Common myeloid progenitor, CD34-positive (primary cell): ENCODE results near the gene THRB.

ENCODE experiments used
- CTCF ChIA-PET: fragments of 350-600 bp; sonication (Branson Sonifier 250); formaldehyde crosslinking; loops from one replicate; lab custom pipeline; 2021; ENCODE audit warnings: antibody characterized with exemption; lab: Charles Lee
- POLR2A ChIA-PET: fragments of 350-600 bp; sonication (Branson Sonifier 250); formaldehyde crosslinking; loops from one replicate; lab custom pipeline; 2021; ENCODE audit warnings: antibody characterized with exemption; lab: Charles Lee
- DNase-seq, 3 donors: peaks; one replicate each; pipeline versions ENCODE4 v3.0.0 to v3.0.0-alpha.2; 2013
- H3K27ac ChIP-seq, 2 experiments: 1 replicate in 1 of 2; 2 replicates in 1 of 2; pipeline ENCODE4 v1.7.0; 2013; ENCODE audit warnings: inconsistent platforms in 2 of 2, low read length in 2 of 2, mild to moderate bottlenecking in 2 of 2, low read depth in 1 of 2, moderate library complexity in 1 of 2; ENCODE audit not compliant: severe bottlenecking in 2 of 2, insufficient read depth in 1 of 2, poor library complexity in 1 of 2
- H3K27me3 ChIP-seq, 5 experiments: replicated peaks in 2 of 5; 1 replicate in 3 of 5; 2 replicates in 2 of 5; pipeline versions ENCODE4 v1.6.1 to v1.7.0; 2013; ENCODE audit warnings: low read length in 4 of 5, mild to moderate bottlenecking in 2 of 5, moderate library complexity in 2 of 5, inconsistent platforms in 1 of 5; ENCODE audit not compliant: insufficient read depth in 5 of 5, control insufficient read depth in 4 of 5
- H3K36me3 ChIP-seq, 4 experiments: 1 replicate in 2 of 4; 2 replicates in 2 of 4; pipeline versions ENCODE4 v1.6.1 to v1.7.0; 2013; ENCODE audit warnings: low read length in 3 of 4, control low read depth in 1 of 4, mild to moderate bottlenecking in 1 of 4; ENCODE audit not compliant: control insufficient read depth in 4 of 4, insufficient read depth in 4 of 4
- H3K4me1 ChIP-seq, 4 experiments: 1 replicate in 3 of 4; 2 replicates in 1 of 4; pipeline versions ENCODE4 v1.6.1 to v1.7.1; 2013; ENCODE audit warnings: low read length in 3 of 4, mild to moderate bottlenecking in 3 of 4, control low read depth in 1 of 4, inconsistent platforms in 1 of 4, moderate library complexity in 1 of 4; ENCODE audit not compliant: control insufficient read depth in 4 of 4, insufficient read depth in 4 of 4; ENCODE audit errors: control extremely low read depth in 1 of 4
- H3K4me3 ChIP-seq, 7 experiments: 1 replicate in 4 of 7; 2 replicates in 3 of 7; pipeline versions ENCODE4 v1.5.1 to v1.7.0; 2013; ENCODE audit warnings: mild to moderate bottlenecking in 7 of 7, low read length in 6 of 7, moderate library complexity in 6 of 7, inconsistent platforms in 2 of 7, low read depth in 2 of 7, control low read depth in 1 of 7; ENCODE audit not compliant: insufficient read depth in 4 of 7, control insufficient read depth in 1 of 7; ENCODE audit errors: extremely low read depth in 1 of 7
- H3K9me3 ChIP-seq, 5 experiments: 1 replicate in 4 of 5; 2 replicates in 1 of 5; pipeline versions ENCODE4 v1.6.1 to v1.7.1; 2013; ENCODE audit warnings: low read length in 4 of 5, mild to moderate bottlenecking in 2 of 5, inconsistent platforms in 1 of 5, low read depth in 1 of 5, moderate library complexity in 1 of 5; ENCODE audit not compliant: control insufficient read depth in 4 of 5, insufficient read depth in 2 of 5; ENCODE audit errors: control extremely low read depth in 1 of 5
- WGBS: methylation state at CpG from one replicate; pipeline ENCODE4 v1.1.5; 2013; ENCODE audit not compliant: insufficient coverage; 5-methylcytosine and 5-hydroxymethylcytosine counted together

Gene THRB

GRCh38 chr3:24235121-24235520 is 259.5 kb downstream of the THRB start:
- H3K4me3 ChIP-seq: no peak overlapping the region
- peaks cover 0 to 7% (median 2%) of the 10 kb centered on the region in 4 experiments for H3K4me1 ChIP-seq
- peak in 1 of 3 donors; percentile 23 for DNase-seq
- CTCF ChIA-PET: interaction anchor here (1.1 to 2.9 kb wide), 5 partner anchors 10 to 235 kb away, joined by 4 to 14 read pairs (median 7); no protein-coding TSS in a partner anchor
- no peaks in the 10 kb centered on the region for H3K27me3 ChIP-seq
- no peak overlapping the region for H3K27ac ChIP-seq
- WGBS: 100% methylated on average over 3 of the region's 3 CpGs
- no peaks in the 10 kb centered on the region for H3K36me3 ChIP-seq
- POLR2A ChIA-PET: no interaction called here
- H3K9me3 ChIP-seq: no peaks in the 10 kb centered on the region

GRCh38 chr3:24232784-24233183 is 261.9 kb downstream of the THRB start:
- 88% methylated on average over 1 of the region's 1 CpG for WGBS
- no peak for DNase-seq
- Histone ChIP-seq H3K27me3 (no peaks in the 10 kb centered on the region), H3K4me3 (no peak overlapping the region), H3K4me1 (peaks cover 0 to 5% (median 2%) of the 10 kb centered on the region in 4 experiments), H3K9me3 (no peaks in the 10 kb centered on the region), H3K36me3 (no peaks in the 10 kb centered on the region), H3K27ac (no peak overlapping the region)
- CTCF ChIA-PET: interaction anchor here (1.2 kb wide), 1 partner anchor 47 kb away, joined by 3 read pairs; no protein-coding TSS in a partner anchor
- POLR2A ChIA-PET: no interaction called here

DNA sequence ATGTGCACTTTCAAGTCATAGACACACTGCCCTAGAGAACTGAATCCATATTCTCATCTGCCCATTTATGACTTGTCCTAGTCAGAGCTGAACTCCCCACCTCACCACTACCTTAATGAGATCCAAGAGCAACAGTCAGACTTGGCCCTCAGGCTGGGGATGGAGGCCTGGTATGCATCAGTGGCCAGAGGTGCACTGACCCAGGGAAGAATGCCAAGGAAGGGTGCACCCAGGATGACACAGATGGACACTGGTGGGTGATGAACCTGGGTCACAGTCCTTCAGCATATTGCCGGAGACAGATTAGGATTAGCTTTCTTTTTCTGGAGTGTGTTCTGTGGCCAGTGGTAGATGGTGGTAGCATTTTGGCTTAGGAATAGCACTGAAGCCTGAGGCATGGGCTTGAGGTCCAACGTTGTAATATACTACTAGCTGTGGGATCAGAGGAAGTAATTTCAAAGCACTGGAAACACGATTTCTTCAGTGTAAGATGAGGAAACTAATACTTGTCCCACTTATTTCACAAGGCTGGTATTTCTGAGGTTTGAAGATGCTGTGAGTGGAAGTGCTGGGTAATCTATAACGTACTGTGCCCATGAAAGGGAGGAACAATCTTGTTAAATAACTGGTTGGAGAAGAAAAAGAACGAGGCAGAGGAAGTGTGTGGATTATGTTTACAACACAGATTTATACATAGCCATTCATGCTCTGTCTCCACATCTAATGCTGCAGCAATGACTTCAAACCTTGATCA is 265.0 kb downstream of the THRB start:
- Histone ChIP-seq H3K27ac (no peak overlapping the region), H3K4me1 (peaks cover 0 to 10% (median 5%) of the 10 kb centered on the region in 4 experiments), H3K4me3 (no peak overlapping the region), H3K27me3 (no peaks in the 10 kb centered on the region), H3K36me3 (peaks cover 0 to 5% (median 0%) of the 10 kb centered on the region in 4 experiments), H3K9me3 (no peaks in the 10 kb centered on the region)
- WGBS: 67% methylated on average over 2 of the region's 5 CpGs
- DNase-seq: no peak
- CTCF ChIA-PET: interaction anchor here (1.0 to 1.7 kb wide), 2 partner anchors 8 to 12 kb away, joined by 3 to 5 read pairs; no protein-coding TSS in a partner anchor
- POLR2A ChIA-PET: no interaction called here

- no peaks in the 10 kb centered on the region for H3K9me3 ChIP-seq
- H3K27ac ChIP-seq: no peak overlapping the region
- 89% methylated on average over 1 of the region's 3 CpGs for WGBS
- H3K4me3 ChIP-seq: no peak overlapping the region
- DNase-seq: no peak
- POLR2A ChIA-PET: interaction anchor here (0.8 kb wide), 1 partner anchor 14 kb away, joined by 3 read pairs; no protein-coding TSS in a partner anchor
- H3K4me1 ChIP-seq: peaks cover 0 to 10% (median 7%) of the 10 kb centered on the region in 4 experiments
- CTCF ChIA-PET: interaction anchor here (1.0 to 1.5 kb wide), 2 partner anchors 9 to 20 kb away, joined by 3 to 4 read pairs; no protein-coding TSS in a partner anchor
- peaks cover 0 to 5% (median 0%) of the 10 kb centered on the region in 4 experiments for H3K36me3 ChIP-seq
- H3K27me3 ChIP-seq: no peaks in the 10 kb centered on the region
Measured at GRCh38 chr3:24227635-24228034, 267.0 kb downstream of the THRB start.

- peaks cover 0 to 14% (median 8%) of the 10 kb centered on the region in 4 experiments for H3K4me1 ChIP-seq
- WGBS: 100% methylated on average over 1 of the region's 2 CpGs
- POLR2A ChIA-PET: no interaction called here
- CTCF ChIA-PET: interaction anchor here (1.1 to 2.6 kb wide), 4 partner anchors 10 to 227 kb away, joined by 3 to 14 read pairs (median 4); no protein-coding TSS in a partner anchor
- H3K27me3 ChIP-seq: no peaks in the 10 kb centered on the region
- H3K36me3 ChIP-seq: peaks cover 0 to 5% (median 0%) of the 10 kb centered on the region in 4 experiments
- no peak for DNase-seq
- no peaks in the 10 kb centered on the region for H3K9me3 ChIP-seq
- H3K27ac ChIP-seq: no peak overlapping the region
- H3K4me3 ChIP-seq: no peak overlapping the region
Measured at GRCh38 chr3:24226397-24226796, 268.3 kb downstream of the THRB start.

GRCh38 chr3:24225385-24225950 is 269.2 kb downstream of the THRB start:
- Histone ChIP-seq H3K36me3 (peaks cover 0 to 5% (median 0%) of the 10 kb centered on the region in 4 experiments), H3K4me3 (no peak overlapping the region), H3K27ac (peak overlapping the region in 1 of 2 experiments; percentile 44), H3K4me1 (peaks cover 0 to 14% (median 8%) of the 10 kb centered on the region in 4 experiments), H3K27me3 (no peaks in the 10 kb centered on the region), H3K9me3 (no peaks in the 10 kb centered on the region)
- CTCF ChIA-PET: interaction anchor here (1.2 to 2.6 kb wide), 5 partner anchors 11 to 47 kb away, joined by 3 to 14 read pairs (median 4); no protein-coding TSS in a partner anchor
- POLR2A ChIA-PET: no interaction called here
- WGBS: 37% methylated on average over 2 of the region's 5 CpGs
- no peak for DNase-seq
